AG04450 (cell line): ENCODE data around the gene KIF6. TPM values are rescaled to one million over a fixed set of nuclear protein-coding genes. Genes with fewer than 3 reads are reported as not detected.

Source experiments
- CTCF ChIA-PET: fragments of 300-600, 350-600 bp; formaldehyde crosslinking; extraction: SDS; loops from one replicate; lab custom pipeline; 2022; ENCODE audit warnings: antibody characterized with exemption, inconsistent platforms; lab: Charles Lee
- POLR2A ChIA-PET: fragments of 350-600 bp; formaldehyde crosslinking; extraction: SDS; loops from one replicate; lab custom pipeline; 2021; ENCODE audit warnings: antibody characterized with exemption, inconsistent platforms; lab: Yijun Ruan, JAX
- DNase-seq: peaks from one replicate; pipeline ENCODE4 v3.0.0-alpha.2; 2011; ENCODE audit warnings: low read depth, low spot score
- H3K27ac ChIP-seq: one replicate; pipeline ENCODE4 v1.5.1; 2012; ENCODE audit warnings: low read depth, low read length, control low read depth
- H3K27me3 ChIP-seq: one replicate; pipeline ENCODE4 v1.6.0; 2012; ENCODE audit warnings: low read length; ENCODE audit not compliant: control insufficient read depth, insufficient read depth
- H3K4me3 ChIP-seq: 2 replicates; pipeline ENCODE4 v1.5.1; 2011; ENCODE audit warnings: mild to moderate bottlenecking, low read depth, low read length, control low read depth
- H3K9me3 ChIP-seq: 2 replicates; pipeline ENCODE4 v1.5.1; 2012; ENCODE audit warnings: low read length; ENCODE audit not compliant: control insufficient read depth, insufficient read depth
- polyA plus RNA-seq: library from polyadenylated mRNA; depleted of rRNA; stranded (reverse); fragments of >200 nt; gene quantifications from 2 replicates; pipeline ENCODE4 v1.2.3, GENCODE V29; 2011
- TF ChIP-seq, protein P1 (sequence below): IDR thresholded peaks from 2 replicates; pipeline ENCODE4 v1.5.1; 2011; ENCODE audit warnings: low read depth, low read length, control low read depth, inconsistent platforms

The KIF6 gene
- polyA plus RNA-seq, 1 experiment, result 0.02 TPM

DNA sequence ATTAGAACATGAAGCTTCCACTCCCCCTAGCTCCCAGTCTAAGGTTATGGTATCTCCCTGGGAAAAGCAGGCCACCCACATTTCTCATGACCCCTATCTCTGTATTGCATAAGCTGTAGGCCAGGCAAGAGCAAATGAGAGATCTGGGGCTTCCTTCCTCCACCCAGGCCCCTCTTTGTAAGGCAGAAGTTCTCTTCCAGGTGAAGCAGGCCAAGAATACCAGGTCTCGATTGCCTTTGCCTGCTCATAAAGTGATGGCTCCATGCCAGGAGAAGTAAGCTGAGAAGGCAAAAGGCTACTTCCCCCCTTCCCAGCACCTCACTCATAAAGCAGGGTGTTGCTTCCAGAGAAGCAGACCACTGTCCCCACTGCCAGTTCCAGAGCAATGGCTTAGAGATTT is 258.6 kb downstream of the KIF6 start:
- ChIA-PET CTCF (no interaction called here), POLR2A (no interaction called here)
- Histone ChIP-seq H3K9me3 (no peaks in the 10 kb centered on the region), H3K4me3 (no peak overlapping the region), H3K27ac (no peak overlapping the region), H3K27me3 (no peaks in the 10 kb centered on the region)
- TF ChIP-seq, protein P1, sequence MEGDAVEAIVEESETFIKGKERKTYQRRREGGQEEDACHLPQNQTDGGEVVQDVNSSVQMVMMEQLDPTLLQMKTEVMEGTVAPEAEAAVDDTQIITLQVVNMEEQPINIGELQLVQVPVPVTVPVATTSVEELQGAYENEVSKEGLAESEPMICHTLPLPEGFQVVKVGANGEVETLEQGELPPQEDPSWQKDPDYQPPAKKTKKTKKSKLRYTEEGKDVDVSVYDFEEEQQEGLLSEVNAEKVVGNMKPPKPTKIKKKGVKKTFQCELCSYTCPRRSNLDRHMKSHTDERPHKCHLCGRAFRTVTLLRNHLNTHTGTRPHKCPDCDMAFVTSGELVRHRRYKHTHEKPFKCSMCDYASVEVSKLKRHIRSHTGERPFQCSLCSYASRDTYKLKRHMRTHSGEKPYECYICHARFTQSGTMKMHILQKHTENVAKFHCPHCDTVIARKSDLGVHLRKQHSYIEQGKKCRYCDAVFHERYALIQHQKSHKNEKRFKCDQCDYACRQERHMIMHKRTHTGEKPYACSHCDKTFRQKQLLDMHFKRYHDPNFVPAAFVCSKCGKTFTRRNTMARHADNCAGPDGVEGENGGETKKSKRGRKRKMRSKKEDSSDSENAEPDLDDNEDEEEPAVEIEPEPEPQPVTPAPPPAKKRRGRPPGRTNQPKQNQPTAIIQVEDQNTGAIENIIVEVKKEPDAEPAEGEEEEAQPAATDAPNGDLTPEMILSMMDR, result no peak
- DNase-seq, result no peak

DNA sequence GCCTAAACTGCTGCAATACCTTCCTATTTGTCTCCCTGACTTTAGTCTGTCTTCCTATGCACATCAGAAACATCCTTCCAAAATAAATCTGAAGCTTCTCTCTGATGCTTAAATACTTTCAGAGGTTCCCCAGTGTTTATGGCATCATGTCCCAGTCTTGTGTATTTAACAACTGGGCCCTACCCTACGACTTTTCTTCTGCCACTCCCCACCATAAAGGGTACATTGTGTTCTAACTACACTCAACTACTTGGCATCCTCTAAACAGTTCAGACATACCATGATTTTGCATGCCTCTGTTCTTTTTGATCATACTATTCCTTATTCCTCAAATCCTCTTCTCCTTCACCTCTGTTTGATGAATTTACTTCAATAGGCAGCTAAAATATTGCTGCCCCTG is 259.7 kb downstream of the KIF6 start:
- ChIA-PET POLR2A (no interaction called here), CTCF (no interaction called here)
- Histone ChIP-seq H3K4me3 (no peak overlapping the region), H3K27ac (no peak overlapping the region), H3K27me3 (no peaks in the 10 kb centered on the region), H3K9me3 (no peaks in the 10 kb centered on the region)
- TF ChIP-seq, protein P1, result no peak
- no peak for DNase-seq

DNA sequence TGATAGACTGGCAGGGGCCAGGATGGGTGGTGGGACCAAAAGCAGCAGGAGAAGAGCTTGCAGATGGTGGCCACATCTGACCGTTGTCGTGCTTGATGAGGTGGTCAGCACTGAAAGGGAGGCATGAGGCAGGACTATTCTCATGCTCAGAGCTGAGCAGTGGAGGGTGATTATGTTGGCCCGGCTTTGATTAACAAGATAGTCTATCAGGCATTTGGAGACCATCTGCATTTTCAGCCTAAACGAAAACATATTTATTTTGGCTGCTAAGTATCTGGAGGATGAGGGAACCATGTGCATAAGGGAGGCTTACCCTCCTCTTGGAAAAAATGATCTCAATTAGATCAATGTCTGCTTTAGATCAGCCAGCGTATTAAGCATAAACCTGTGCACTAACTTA is 261.1 kb downstream of the KIF6 start:
- H3K27me3 ChIP-seq, result no peaks in the 10 kb centered on the region
- ChIA-PET CTCF (no interaction called here), POLR2A (no interaction called here)
- no peak overlapping the region for H3K4me3 ChIP-seq
- no peak for DNase-seq
- TF ChIP-seq, protein P1, result no peak
- H3K9me3 ChIP-seq, result no peaks in the 10 kb centered on the region
- H3K27ac ChIP-seq, result no peak overlapping the region

DNA sequence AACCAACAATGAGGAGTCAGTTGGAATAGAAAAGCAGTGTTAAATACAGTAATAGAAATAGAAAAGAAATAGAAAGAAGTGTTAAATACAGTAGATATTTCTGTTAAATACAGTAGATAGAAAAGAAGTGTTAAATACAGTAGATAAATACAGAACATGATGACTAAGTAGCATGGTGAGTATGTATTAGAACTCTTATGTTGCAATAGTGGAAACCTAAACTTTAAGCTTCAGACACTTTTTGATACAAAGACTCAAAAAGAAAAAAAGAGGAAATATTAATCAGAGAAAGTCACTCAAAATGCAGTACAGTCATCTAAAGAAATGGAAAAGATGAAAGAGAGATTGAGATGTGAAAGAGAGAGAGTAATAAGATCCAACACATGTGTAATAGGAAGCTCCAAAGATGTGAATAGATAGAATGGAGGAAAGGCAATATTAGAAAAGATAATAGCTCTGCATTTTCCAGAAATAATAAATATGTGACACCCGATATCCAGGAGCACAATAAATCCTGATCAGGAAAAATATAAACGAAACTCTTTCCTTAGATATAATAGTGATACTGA is 271.2 kb downstream of the KIF6 start:
- H3K9me3 ChIP-seq, result no peaks in the 10 kb centered on the region
- TF ChIP-seq, protein P1, result no peak
- no peak overlapping the region for H3K4me3 ChIP-seq
- POLR2A ChIA-PET, result no interaction called here
- no peak overlapping the region for H3K27ac ChIP-seq
- CTCF ChIA-PET, result interaction anchor here (0.7 kb wide), 1 partner anchor 106 kb away, joined by 6 read pairs; no protein-coding TSS in a partner anchor
- no peaks in the 10 kb centered on the region for H3K27me3 ChIP-seq
- no peak for DNase-seq

DNA sequence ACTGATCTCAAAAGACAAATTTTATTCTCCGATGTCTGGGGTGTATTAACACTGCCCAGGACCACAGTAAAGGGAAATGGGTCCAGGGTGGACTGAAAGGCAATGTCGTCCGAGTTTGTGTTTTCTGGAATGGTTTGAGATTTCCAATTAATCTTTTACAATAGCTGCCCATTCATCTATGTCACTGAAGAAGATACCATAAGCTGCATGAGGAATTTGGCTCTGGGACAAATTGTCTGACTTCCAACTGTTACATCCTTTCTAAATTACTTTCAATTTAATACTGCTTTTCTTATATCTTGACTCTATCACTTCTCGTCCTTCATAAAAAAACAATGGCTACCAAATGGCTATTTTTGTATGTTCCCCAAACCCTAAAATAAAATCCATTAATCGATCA is 272.0 kb downstream of the KIF6 start:
- ChIA-PET CTCF (no interaction called here), POLR2A (no interaction called here)
- H3K27ac ChIP-seq, result no peak overlapping the region
- no peaks in the 10 kb centered on the region for H3K9me3 ChIP-seq
- TF ChIP-seq, protein P1, result no peak
- no peak for DNase-seq
- no peak overlapping the region for H3K4me3 ChIP-seq
- no peaks in the 10 kb centered on the region for H3K27me3 ChIP-seq
